NCI-H446 treated with DMSO at 0.1 percent for 48 hours (cell line): Measurements from ENCODE around the gene FHOD3.
A peak's percentile ranks its signal among the peaks of the same experiment; 100 is the strongest.
"Not testable (repeated sequence)": the region's sequence is repeated elsewhere in the genome, so short reads cannot be mapped to it uniquely, and the experiment has no call there.

Source experiments
- DNase-seq: peaks from one replicate; lab custom pipeline; 2025; lab: John Stamatoyannopoulos, UW

The FHOD3 gene

DNA sequence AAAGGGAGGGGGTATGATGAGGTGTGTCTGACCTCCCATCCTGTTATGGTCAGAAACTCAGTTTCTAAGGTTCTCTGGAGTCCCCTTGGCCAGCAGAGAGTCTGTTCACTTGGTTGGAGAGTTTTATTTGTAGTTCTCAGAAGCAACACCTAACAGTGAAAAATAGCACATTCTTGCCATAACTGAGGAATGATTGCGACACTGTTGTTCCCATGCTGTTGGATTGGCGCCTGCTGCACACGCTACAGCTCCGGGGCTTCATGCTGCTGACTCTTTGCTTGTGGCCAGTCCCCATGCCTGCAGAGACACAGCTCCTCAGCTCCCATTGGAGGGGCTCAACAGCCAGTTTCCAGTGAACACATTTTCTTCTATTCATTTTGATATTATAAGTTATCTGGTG, 489.2 kb downstream of the FHOD3 start:
- no peak for DNase-seq

DNA sequence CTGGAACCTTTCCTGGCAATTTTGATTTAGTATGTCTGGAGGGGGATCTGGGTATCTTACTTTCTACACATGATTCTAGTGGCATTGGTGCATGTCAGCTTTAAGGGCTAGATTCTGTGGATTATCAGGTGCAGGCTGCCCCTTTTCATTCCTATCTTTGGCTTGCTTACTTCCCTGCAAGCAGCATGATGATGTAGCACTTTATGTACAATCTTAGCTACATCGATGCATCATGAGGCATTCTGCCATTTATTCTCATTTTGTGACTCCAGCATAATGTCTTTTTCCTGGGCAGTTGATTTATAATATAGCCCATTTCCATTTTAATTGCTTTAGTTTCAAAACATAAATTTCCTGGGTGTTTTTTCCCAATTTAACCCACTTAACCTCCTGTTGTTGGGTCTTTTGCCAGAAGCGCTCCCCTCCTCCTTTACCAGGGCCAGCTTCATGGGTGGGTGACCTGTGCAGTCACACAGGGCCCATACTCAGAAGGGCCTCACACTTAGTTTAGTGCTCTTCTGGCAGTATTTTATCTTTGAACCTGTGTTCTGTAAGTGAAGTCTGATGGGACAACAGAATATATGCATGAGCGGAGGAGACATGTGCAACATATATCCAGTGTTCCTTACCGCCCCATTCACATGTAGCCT, 495.2 kb downstream of the FHOD3 start:
- no peak for DNase-seq

DNA sequence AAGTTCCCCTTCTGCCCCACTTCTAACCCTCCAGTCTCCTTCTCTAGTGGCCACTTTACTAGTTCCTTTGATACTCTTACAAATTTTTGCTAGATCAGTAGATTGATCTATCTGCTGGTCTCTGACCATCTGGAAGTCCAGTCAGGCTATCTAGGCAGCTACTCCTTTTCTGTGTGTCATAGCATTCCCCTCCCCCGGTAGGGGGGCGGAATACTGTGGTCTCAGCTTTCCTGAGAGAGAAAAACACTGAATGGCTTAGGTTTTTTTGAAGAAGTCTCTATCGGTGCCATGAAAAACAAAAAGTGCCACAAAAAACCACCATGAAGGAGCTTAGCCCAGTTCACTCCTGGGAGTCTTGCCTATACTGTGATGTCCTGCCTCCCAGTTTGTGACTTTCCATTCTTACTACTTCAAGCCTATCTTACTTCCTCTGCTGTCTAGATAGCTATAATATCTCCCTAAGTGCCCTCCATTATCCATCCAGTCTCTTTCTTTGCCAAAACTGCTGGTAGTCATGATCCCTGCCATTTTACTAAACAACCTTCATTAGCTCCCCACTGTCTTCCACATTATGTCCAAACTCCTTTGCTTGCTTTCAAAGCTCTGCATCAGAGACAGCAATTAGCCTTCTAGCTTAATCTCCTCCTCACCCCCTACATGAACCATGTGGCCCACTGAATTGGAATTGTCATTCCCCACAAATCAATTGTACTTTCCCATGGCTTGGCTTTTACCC, 501.4 kb downstream of the FHOD3 start:
- DNase-seq = no peak

DNA sequence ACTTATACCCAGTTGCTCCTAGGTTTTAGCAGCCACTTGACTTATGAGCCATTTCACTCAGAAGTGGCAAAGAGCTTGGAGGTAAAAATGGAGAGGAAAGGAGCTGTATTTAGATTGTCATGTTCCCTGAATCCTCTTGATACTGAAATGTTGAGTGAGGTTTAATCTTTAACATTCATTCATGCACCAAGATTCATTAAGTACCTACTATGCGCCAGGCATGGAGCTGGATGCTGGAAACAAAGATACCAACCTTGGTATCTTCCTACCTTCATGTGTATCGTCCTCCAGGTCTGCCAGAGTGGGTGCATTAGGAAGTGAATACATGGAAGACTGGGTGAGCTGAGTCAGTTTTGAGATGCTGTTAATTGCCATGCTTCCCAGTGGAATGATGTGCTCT, 507.6 kb downstream of the FHOD3 start:
- DNase-seq = no peak

GRCh38 chr18:36808681-36809080, 511.2 kb downstream of the FHOD3 start:
- DNase-seq = no peak

DNA sequence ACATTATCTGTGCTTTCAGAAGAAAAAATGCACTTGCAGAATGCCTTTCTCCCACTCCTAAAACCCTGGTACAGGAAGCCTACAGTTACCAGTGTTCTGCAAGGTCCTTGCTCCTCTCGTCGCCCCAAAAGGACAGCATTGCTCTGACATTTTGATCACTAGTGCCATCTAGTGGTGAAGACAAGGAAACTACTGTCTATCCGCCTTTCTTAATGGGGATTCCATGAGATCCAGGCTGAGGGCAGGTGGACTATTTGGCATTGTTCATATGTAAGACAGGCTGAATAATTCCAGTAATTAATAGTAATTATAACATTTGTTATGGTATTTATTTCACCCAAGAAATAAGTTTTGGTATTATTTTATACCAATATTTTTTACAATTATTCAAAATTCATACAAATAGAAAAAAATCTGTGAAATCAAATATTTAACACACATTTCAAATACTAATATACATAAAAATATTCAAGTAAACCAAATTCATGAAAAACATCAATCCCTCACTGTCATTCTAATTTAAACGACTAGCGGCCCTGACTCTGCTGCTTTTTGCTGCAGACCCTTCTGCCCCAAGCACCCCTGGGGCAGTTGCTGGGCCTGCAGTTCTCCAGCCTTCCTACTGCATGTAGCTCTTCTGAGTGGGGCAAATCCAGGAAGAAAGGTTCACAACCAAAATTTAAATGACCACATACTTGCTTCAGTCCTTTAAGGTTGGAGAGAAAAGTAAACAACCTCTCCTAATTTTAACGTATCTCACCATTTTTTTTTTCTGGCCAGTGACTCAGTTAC, 512.3 kb downstream of the FHOD3 start:
- peak; percentile 67 for DNase-seq

DNA sequence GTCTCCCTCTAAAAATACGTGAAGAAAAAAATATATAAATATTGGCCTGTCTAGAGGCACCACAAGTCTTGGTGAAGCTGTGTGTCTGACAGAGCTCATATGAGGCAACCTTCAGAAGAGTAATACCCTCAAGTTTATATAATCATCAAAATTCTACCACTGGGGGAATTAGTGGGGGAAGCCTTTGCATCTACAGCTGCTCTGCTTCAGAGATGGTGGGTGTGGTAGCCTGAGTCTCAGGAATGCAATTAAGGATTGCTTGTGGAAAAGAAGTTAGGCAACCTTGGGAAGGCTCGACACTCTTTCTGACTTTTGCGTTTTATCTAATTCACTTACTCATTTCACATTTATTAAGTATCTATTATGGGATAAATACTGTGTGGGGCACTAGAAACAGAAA, 513.9 kb downstream of the FHOD3 start:
- no peak for DNase-seq

DNA sequence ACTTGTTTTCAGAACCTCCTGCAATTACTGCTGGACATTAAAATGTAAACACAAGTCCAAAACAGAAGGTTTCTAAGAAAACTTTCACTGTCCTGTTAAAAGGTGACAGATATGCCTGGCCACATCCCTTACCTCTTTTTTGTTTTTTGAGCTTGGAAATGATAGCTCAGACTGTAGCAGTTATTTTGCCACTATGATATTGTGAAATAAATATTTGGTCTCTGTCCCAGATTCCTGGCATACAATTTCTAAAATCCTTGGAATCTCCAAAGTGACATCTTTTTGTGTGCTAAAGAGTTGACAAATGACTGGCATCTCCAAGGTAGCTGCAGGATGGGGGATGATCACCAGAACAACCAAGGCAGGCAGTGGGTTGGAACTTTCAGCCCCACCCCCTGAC, 514.4 kb downstream of the FHOD3 start:
- DNase-seq = no peak

DNA sequence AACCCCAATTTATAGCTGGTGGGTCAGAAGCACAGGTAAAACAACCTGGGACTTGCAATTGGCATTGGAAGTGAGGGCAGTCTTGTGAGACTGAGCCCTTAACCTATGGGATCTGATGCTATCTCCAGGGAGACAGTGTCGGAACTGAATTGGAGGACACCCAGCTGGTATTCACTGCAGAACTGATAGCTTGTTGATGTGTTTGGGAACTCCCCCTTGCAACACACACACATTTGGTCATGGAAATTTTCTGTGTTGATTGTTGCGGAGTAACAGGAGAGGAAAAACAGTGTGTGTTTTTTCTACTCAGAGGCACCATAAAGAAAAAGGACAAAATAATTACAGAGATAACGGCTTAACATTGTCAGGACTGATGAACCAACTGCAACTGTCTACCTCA, 515.2 kb downstream of the FHOD3 start:
- no peak for DNase-seq

- DNase-seq = no peak
Measured at GRCh38 chr18:36813101-36813775, 515.7 kb downstream of the FHOD3 start.

DNA sequence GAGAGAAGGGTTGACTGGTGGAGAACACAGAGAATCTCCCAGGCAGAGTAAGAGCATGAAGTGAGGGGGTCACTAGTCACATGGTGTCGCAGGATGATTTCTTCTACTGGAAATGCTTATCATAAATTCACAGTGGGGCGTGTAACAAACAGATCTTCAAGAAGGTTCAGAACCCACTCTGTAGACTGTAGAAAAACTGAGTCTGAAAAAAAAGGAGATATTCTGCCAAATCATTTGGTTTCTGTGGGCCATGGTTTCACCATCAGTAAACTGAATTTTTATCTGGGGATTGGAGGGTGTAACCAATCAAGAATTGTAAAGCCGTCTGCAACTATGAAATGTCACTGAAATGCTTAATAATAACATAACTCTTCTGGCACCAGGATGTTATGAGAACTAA, 516.3 kb downstream of the FHOD3 start:
- no peak for DNase-seq

DNA sequence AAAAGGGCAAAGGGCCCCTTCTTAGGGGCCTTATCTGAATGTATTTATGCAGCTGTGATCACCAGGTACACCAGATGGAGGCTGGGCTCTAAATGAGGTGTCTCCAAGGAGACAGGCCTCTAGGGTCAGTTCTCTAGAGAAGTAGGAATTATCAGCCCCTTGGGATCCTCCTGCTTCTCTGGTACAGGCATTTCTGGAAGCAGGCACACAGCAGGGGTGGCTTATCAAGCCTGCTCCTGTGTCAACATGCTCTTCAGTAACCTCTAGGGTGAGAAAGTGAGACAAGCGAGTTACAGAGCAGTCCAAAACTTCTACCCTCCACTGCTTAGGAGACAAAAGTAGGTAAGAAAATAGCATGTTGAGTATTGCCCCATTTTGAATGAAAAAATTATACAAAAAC, 517.5 kb downstream of the FHOD3 start:
- DNase-seq = no peak

DNA sequence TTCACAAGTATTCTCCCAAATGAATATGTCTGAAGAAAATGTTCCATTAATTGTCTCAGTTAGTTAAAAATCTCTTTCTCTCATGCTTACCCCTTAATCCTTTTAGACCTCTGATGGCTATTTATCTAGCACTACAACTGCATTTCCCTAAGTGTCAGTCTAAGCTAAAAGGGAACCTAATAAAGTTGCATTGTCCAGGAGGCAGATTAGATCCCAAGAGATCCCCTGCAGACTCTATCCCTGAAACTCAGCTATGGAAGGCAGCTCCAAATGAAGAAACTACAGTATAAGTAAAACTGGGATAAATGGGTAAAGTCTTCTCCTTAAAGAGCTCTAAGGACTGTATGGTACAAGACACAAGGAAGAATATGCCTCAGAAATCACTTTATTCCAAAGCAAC, 518.6 kb downstream of the FHOD3 start:
- DNase-seq = not testable (repeated sequence)

GRCh38 chr18:36817039-36817438, 519.5 kb downstream of the FHOD3 start:
- DNase-seq = no peak

- DNase-seq = no peak
Measured at GRCh38 chr18:36818652-36819051, 521.1 kb downstream of the FHOD3 start.

GRCh38 chr18:36819621-36820020, 522.1 kb downstream of the FHOD3 start:
- DNase-seq = no peak

DNA sequence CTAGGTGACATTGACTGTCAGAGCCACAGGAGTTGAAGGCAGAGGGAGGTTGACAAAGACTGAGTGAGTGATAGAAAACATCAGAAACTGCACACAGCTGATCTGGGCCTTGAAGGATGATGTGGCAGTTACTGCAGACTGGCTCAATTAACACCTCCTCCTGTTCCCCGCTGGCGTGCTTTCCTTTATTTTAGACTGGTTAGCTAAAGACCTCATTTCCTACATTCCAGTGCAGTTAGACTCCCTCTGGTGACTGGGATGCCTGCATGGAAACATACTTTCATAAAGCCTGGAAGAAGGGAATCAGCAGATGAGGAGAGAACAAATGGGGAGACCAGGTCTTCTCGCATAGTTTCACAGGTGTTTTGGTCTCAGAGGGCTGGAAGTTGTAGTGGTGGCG, 524.2 kb downstream of the FHOD3 start:
- DNase-seq = no peak

GRCh38 chr18:36825526-36825925, 528.0 kb downstream of the FHOD3 start:
- no peak for DNase-seq

DNA sequence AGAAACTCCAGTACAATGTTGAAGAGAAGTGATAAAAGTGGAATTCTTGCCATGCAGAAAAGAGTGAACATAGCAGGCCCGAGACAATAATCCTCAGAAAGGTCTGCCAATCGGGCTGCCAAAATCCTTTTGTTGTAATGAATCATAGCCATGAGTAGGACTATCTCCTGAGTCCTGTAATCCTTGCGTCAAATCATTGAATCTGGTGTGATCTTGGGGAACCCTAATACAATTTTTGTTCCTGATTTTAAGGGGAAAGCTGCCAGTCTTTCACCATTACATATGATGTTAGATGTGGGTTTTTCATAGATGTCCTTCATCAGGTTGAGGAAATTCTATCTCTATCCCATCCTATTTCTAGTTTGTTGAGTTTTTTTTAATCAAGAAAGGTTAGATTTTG, 529.0 kb downstream of the FHOD3 start:
- DNase-seq = no peak

DNA sequence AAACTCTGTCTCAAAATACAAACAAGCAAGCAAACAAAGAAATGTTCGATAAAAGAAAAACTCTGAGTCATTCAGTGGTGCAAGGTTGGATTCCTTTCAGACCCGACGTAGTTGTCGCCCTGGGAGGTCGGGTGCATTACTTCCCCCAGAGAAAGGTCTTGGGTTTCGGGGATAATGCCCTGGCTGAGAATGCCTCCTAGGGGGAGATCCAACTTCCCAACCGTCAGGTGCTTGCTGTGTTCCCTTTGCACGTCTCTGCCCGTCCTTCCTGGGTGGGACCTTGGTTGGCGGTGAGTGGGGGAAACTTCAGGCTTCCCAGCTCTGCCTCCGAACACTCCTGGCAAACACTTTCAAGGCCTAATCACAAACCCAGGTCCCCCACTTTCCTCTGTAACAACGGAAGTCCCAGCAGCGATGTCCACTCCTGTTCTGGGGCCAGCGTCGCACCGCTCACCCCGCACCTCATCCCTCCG, 530.7 kb downstream of the FHOD3 start:
- no peak for DNase-seq

- DNase-seq = peak; percentile 82
Measured at GRCh38 chr18:36828630-36829361, 531.3 kb downstream of the FHOD3 start, which contains the start of the genes KIAA1328 and TPGS2. Gene KIAA1328 (plus strand): TSS chr18:36829127. CDS start chr18:36829139, 12 bp downstream. Gene TPGS2 (minus strand): TSS chr18:36829002. CDS start chr18:36828767, 235 bp downstream.
